DMS53 treated with DMSO at 0.1 percent for 48 hours (cell line): ENCODE data around the gene BAIAP3.

Experiments
- DNase-seq: peaks from one replicate; lab custom pipeline; 2025; ENCODE audit not compliant: unreplicated experiment; lab: John Stamatoyannopoulos, UW

Gene BAIAP3

GRCh38 chr16:1299868-1300203 is 33.6 kb upstream of the BAIAP3 start:
- no peak for DNase-seq

DNA sequence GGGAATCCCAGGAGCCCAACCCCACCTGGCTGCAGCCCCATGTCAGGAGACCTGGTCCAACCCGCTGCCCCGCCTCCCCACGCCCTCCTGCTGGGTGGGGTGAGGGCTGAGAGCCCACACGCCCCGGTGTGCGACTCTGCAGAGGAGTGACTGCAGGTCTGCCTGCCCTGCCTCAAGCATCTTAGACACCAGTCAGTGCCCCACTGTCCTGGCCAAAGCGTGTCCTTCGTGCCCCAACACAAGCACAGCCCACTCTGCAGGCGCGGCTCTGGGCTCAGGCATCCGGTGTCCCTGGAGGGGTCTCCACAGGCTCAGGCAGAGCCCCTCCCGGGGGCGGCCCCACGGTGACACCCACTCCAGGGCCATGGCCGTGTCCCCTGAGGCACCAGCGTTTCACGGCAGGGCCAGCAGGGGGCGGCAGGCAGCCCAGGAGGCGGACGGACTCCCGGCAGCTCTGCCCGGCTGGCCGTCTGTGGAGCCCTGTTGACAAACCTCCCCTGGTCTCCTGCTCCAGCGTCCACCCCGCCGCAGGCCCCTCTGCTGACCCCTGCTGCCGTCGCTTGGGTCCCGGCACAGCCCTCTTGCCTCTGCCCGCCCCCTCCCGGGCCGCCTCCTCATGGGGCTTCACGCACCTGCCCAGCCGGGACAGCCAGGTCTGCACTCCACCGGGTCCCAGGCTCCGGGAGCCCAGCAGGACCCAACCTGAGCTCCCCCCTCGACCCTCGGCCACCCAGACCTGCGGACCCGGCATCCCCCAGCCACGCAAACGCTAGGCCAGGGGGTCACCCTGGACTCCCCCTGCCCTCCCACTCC is 32.6 kb upstream of the BAIAP3 start:
- DNase-seq = peak; percentile 11

DNA sequence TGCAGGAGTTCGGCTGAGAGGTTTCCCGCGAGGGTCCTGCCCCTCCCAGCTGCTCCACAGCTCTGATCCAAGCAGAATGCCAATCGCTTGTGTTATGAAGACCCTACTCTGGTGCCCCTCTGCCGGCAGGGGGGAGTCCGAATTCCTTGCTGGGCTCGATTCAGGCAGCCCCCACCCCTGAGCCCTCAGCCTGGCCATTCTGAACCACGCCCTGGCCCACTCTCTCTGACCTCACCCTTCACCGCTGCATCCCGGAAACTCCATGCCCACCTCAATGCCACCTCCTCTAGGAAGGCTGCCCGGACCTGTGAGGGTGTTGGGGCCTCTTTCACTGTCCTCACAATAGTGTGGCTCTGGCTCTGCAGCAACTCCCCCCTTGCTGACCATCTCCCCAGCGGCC is 31.9 kb upstream of the BAIAP3 start:
- no peak for DNase-seq

DNA sequence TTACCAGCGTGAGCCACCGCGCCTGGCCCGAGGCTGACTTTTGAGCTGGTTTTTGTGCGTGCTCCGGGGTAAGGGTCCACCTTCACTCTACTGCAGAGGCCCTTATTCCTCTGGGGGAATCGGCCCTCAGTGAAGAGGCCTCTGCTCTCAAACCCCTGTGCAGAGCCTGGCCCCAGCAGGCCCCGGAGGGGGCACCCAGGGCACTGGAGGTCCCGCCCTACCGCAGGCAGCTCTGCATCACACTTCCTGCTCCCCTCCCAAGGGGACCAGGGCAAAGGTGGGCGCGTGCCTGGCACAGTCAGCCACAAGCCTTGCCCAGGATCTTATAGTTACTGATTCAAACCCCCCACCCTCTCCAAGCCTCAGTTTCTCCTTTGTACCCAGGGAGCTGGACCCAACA is 27.6 kb upstream of the BAIAP3 start:
- no peak for DNase-seq

DNA sequence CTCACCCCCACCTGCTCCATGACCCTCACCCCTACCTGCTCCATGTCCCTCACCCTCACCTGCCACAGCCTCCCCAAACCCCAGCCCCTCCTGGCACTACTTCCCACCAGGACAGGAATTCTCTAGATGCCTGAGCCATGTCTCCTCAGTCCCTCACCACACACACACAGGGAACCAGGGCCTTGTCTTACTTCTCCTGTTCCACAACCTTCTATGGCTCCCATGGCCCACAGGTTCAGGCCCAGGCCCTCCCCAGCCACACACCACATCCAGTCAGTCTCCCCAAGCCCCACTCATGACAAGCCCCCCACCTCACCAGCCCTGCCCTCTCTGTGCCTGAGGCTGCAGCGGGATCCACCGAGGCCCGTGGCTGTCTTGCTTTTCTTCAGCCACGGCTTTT is 27.1 kb upstream of the BAIAP3 start:
- DNase-seq = no peak

GRCh38 chr16:1308036-1308976 is 25.1 kb upstream of the BAIAP3 start:
- DNase-seq = peak; percentile 57

- peak; percentile 71 for DNase-seq
Measured at GRCh38 chr16:1308977-1309885, 24.2 kb upstream of the BAIAP3 start, which contains the start of gene UBE2I. UBE2I (plus strand) TSS chr16:1309636; CDS start chr16:1314031, 4,395 bp downstream.

DNA sequence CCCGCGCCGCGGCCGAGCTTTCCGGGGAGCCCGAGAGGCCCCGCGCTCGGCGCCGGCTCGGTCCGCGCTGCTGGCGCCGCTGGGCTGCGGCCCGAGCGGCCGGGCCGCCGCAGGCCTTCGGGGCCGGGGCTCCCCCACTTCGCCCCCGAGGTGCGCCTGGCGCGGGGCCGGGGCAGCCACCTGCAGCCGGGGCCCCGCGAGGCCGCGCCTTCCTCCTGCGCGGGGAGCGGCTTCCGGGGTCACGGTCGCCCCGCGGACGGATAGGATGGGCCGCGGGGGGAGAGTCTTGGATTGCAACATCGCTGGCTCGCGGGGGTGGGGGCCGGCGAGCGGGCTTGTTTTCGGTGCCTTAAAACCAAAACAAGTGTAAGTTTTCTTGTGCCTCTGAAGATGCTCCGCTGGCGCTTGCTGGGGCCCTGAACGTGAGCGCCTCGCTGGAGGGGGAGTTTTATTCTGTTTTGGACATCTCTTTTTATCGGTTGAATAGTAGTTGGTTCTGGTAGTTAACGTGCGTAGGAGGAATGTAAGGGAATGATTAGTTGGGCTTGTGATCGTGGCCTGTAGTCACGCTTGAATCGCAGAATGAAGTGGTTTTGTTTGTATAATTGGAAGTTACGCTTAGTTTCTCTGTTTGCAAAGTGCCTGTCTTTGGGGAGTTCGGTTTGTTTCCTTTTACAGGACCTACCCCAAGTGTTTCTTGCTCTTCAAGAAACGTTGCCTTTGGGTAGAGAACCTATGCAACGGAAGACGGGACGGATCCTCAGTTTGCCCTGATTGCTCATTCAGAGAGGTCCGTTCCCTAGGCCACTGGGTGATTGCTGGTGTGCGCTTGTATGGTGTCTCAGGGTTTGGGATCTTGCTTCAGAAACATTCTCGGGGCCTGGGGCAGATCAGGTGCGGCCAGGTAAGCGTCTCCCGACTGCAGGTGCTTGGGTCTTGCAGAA is 23.3 kb upstream of the BAIAP3 start:
- DNase-seq = no peak

DNA sequence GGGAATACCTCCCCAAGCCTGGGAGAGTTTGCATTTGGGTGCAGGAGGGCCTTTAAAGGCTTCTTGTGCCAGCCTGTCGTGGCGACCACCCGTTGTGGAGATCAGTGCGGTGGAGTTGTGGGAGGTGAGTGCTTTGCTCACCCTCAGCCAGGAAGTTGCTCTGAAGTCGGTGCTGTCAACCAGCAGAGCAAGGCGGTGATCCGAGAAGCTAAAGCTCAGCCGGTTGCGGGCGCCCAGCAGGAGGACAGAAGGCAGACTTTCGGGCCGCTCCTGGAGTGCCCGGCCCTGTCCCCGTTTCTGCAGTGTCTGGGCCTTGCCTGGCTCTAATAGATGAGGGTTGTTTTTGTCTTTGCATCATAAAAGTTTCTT is 22.6 kb upstream of the BAIAP3 start:
- DNase-seq = no peak

GRCh38 chr16:1311212-1311737 is 22.2 kb upstream of the BAIAP3 start:
- DNase-seq = no peak

- DNase-seq = no peak
Measured at GRCh38 chr16:1311738-1312466, 21.5 kb upstream of the BAIAP3 start.

GRCh38 chr16:1312467-1312816 is 21.0 kb upstream of the BAIAP3 start:
- DNase-seq = no peak

- no peak for DNase-seq
Measured at GRCh38 chr16:1312903-1313302, 20.5 kb upstream of the BAIAP3 start.

GRCh38 chr16:1313721-1314369 is 19.6 kb upstream of the BAIAP3 start:
- no peak for DNase-seq

DNA sequence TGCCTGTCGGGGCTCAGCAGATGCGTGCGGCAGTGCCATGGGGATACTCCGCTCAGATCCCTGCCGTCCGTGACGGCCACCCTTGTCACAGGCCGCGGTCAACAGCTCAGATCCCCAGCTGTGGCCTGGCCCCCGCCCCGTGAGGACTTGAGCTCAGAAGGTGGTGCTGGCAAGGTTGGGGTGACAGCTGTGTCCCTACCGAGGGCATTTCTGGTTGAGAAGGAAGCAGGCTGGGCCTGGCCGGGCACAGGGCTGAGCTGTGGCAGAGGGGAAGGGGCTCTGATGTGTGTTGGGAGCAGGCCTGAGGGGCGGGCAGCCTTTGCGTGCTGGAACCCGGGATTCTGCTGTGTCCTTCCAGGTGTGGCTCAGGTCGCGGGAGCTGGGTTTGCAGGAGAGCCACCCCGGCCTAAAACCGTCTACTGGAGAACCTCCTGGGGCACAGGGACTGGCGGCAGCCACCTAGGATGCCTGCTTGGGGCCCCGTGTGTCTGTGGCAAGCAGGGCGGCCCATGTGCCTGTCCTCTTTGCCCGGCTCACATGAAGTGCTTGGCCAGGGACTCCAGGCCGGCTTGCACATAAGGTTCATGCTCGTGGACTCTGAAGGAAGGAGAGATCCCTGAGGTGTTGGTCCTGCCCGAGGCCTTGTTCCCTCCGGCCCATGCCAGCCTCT is 18.9 kb upstream of the BAIAP3 start:
- no peak for DNase-seq

DNA sequence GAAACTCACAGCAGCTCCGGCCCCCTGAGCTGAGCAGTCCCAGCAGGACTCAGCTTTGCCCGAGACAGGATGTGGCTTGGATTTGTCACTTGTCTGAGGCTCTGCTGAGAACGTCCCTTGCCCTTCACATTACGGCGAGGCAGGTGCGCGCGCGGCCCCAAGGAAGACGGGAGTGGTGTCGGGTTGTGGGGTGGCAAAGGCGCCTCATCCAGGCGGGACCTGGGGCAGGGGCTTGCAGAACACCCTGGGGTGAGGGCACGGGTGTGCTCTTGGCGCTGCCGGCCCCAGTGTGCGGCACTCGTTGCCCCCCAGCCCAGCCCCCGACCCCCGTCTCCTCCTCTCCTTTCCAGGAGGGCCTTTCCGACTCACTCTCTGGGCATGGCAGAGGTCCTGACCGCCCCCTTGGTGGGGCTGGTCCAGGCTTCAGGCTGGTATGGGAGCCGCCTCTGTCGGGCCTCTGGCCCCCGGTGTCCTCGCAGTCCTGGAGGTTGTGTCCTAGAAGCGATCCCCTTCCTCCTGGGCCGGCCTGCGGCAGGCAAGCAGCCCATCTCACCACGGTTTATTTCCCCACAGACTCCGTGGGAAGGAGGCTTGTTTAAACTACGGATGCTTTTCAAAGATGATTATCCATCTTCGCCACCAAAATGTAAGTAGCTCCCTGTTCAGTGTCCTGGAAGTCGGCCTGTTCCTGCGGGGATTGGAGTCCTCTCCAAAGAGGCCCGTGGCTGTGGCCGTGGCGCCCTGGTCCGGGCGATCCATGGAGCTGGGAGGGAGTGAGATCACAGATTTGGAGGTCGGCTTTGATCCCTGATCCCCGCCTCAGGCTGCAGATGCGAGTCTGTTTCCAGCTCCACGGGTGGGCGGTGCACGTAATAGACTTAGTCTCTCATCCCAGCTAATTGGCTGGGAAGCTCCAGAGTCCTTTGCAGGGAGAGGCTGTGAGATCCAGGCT is 18.1 kb upstream of the BAIAP3 start:
- DNase-seq = no peak

DNA sequence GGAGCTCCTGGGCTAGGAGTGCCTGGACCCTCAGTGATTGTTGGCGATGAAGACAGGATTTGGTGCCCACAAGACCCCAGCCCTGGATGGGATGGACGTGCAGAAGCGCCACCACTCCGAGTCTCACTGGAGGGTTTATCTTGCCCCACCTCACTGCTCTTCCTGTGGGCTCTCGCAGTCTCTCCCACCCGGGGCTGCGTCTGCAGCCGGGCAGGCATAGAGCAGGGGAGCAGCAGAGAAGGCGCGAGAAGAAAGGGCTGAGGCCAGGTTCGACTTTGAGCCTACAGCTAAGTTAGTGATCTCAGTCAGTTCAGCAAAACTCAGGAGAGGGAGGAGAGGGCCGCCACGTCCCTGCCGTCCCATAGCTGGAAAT is 17.4 kb upstream of the BAIAP3 start:
- no peak for DNase-seq
